ENCODE results near the gene CDK5R1. TPM values are rescaled to one million over a fixed set of nuclear protein-coding genes. Genes with fewer than 3 reads are reported as not detected.

The CDK5R1 gene
- total RNA-seq (2022; extraction: Qiagen RNA extraction), result 4.6 to 6.3 TPM (median 5.8 TPM) in 5 replicates

DNA sequence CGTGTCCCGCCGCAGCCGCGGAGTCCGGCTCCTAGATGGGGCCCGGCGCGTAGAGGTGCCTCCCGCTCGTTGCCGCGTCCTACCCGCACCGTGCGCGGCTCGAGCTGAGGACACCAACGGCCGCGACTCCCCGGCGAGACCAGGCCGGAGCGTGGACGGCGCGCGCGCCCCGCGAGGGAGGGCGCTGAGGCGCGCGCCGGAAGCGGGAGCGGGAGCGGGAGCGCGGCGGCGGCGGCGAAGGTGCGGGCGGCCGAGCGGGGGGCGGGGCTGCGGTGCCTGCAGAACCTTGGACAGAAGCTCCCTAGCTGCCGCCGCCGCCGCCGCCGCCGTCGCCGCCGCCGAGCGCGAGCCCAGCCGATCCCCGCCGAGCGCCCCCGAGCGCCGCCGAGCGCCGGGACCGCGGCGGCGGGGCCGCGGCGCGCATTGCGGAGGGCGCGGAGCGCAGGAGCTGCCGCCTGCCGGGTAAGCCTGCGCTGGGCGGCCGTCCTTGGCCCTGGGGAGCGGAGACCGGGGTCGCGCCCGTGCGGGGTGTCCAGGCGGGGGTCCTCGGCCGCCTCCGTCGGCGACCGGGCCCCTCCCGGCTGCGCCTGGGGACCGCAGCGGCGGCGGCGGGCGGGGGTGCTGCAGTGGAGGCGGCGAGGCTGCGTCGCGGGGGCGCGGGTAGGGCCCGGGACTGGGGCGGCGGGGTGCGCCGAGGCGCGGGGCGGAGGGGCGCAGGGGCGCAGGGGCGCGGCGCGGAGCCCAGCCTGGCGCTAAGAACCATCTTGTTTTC, at the start of gene CDK5R1:
TSS of gene CDK5R1 (plus strand) at position 293 of the 772 bp plus-strand sequence. CDS start 628 bp downstream, outside the sequence.

DNA sequence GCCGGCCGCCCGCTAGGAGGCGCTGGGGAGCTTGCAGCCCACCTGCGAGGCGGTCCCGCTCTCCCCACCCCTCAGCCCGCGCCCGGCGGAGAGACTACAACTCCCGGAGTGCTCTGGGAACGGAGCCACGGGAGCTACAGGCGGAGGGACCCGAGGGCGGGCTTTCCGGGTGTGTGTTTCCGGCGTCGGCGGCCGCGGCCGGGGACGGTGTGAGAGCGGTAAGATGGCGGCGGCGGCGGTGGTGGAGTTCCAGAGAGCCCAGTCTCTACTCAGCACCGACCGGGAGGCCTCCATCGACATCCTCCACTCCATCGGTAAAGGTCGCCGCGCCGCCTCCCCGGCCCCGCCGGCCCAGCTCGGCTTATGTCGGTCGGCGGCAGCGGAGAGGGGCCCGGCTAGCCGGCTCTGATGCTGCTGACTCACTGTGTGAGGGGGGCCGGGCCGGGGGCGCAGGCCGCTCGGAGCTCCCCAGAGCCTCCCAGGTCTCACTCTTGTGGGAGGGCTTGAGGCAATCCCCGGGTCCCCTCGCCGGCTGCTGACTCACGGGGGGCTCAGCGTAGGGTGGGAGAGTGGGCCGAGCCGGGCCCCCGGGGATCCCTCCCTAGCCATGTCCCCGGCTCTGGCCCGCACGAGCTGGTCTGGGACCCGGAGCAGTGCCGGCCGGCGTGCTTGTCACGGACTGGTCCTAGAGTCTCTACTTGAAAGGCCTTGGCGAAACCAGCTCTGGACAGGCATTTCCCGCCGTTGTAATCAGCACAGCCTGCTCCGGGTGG, 42.3 kb upstream of the CDK5R1 start, which contains the start of gene PSMD11:
TSS of gene PSMD11 (plus strand) at position 210 of the 773 bp plus-strand sequence. CDS start at position 224, 14 bp downstream.

Other genes starting within 250 kb of the CDK5R1 start
- 2.9 to 5.6 TPM (median 4.5 TPM) in 5 replicates for gene RHBDL3, start 221.2 kb upstream of the CDK5R1 start, total RNA-seq (2022; extraction: Qiagen RNA extraction)
- gene C17orf75, start 144.8 kb upstream of the CDK5R1 start, total RNA-seq (2022; extraction: Qiagen RNA extraction), result 24.6 to 35.4 TPM (median 29.4 TPM) in 5 replicates
- gene ZNF207, start 136.8 kb upstream of the CDK5R1 start, total RNA-seq (2022; extraction: Qiagen RNA extraction), result 217 to 238 TPM (median 227 TPM) in 5 replicates
- 172 to 220 TPM (median 188 TPM) in 5 replicates for gene PSMD11, start 42.5 kb upstream of the CDK5R1 start, total RNA-seq (2022; extraction: Qiagen RNA extraction)

Measured in A549 treated with Mapracorat at 1 μM for 4 hours (cell line).